ENCODE results near the gene KRTAP4-7. TPM values are rescaled to one million over a fixed set of nuclear protein-coding genes. Genes with fewer than 3 reads are reported as not detected.
"Not testable (repeated sequence)": the region's sequence is repeated elsewhere in the genome, so short reads cannot be mapped to it uniquely, and the experiment has no call there.

KRTAP4-7 gene
- total RNA-seq, 1 experiment from 2014 or later, result not detected

- peaks cover 55% of the 10 kb centered on the region for H3K4me1 ChIP-seq (ENCODE audit: insufficient read depth, low read length)
- POLR2A ChIA-PET (ENCODE audit: unreplicated experiment), result interaction anchor here (0.5 to 0.6 kb wide), 2 partner anchors 20 to 73 kb away, joined by 3 to 5 read pairs; no protein-coding TSS in a partner anchor
- CTCF ChIA-PET, result no interaction called here
Measured at GRCh38 chr17:41058741-41059140, 25.2 kb upstream of the KRTAP4-7 start.

GRCh38 chr17:41059276-41060051, 24.5 kb upstream of the KRTAP4-7 start:
- H3F3A ChIP-seq (ENCODE audit: low read length, unreplicated experiment); H3K36me3 ChIP-seq (ENCODE audit: low read depth, low read length); H3K27me3 ChIP-seq (ENCODE audit: low read length); H3K9me3 ChIP-seq (ENCODE audit: low read length); CTCF ChIA-PET; H3K4me3 ChIP-seq (ENCODE audit: low read length); H3K79me2 ChIP-seq (ENCODE audit: low read length); H3K9me2 ChIP-seq (replicated peaks; ENCODE audit: low read length); H2AFZ ChIP-seq (ENCODE audit: low read length); H4K20me1 ChIP-seq (ENCODE audit: low read length); BruUV-seq (replicated peaks): not testable (repeated sequence)
- Histone ChIP-seq H3K4me2 (ENCODE audit: low read length) (peak overlapping the region; percentile 54), H3K4me1 (ENCODE audit: insufficient read depth, low read length) (peaks cover 61% of the 10 kb centered on the region), H3K9ac (ENCODE audit: low read length) (peak overlapping the region; percentile 57), H3K27ac (ENCODE audit: low read length) (peak overlapping the region; percentile 94)
- intact Hi-C loops (cut with micrococcal nuclease), result loop anchor here (2.0 to 10.0 kb wide), 5 partner anchors 55 to 263 kb away; partner anchors contain the start of gene KRTAP3-1
- POLR2A ChIA-PET (ENCODE audit: unreplicated experiment), result interaction anchor here (0.5 to 0.6 kb wide), 2 partner anchors 20 to 72 kb away, joined by 3 to 5 read pairs; no protein-coding TSS in a partner anchor
- ATAC-seq (peak; percentile 18), DNase-seq (peak; percentile 81)

More at GRCh38 chr17:41058741-41059140, 25.2 kb upstream of the KRTAP4-7 start:
- Histone ChIP-seq H3K36me3 (ENCODE audit: low read depth, low read length) (no peaks in the 10 kb centered on the region), H3K27me3 (ENCODE audit: low read length) (no peaks in the 10 kb centered on the region), H2AFZ (ENCODE audit: low read length) (no peak overlapping the region), H3K4me3 (ENCODE audit: low read length) (no peak overlapping the region), H4K20me1 (ENCODE audit: low read length) (no peaks in the 10 kb centered on the region), H3K27ac (ENCODE audit: low read length) (peak overlapping the region; percentile 94), H3K4me2 (ENCODE audit: low read length) (peak overlapping the region; percentile 54), H3K9ac (ENCODE audit: low read length) (peak overlapping the region; percentile 57), H3K9me2 (replicated peaks; ENCODE audit: low read length) (no peaks in the 10 kb centered on the region), H3K9me3 (ENCODE audit: low read length) (no peaks in the 10 kb centered on the region), H3K79me2 (ENCODE audit: low read length) (no peaks in the 10 kb centered on the region), H3F3A (ENCODE audit: low read length, unreplicated experiment) (peaks cover 8% of the 10 kb centered on the region)
- ATAC-seq (peak; percentile 80), DNase-seq (peak; percentile 89)
- BruUV-seq (replicated peaks), result no TSS peak
- intact Hi-C loops (cut with micrococcal nuclease), result loop anchor here (2.0 kb wide), 2 partner anchors 150 to 264 kb away; no protein-coding TSS in a partner anchor
- TF ChIP-seq CTCF (conservative IDR thresholded peaks at IDR 0.05; ENCODE audit: low read depth, low read length), result no peak

GRCh38 chr17:41060052-41060604, 23.8 kb upstream of the KRTAP4-7 start, which contains the start of gene KRTAP2-3:
KRTAP2-3 (minus strand) TSS chr17:41060114; CDS start chr17:41060050, 64 bp downstream.
- no peak within 1 kb of the TSS for H2AFZ ChIP-seq (ENCODE audit: low read length)
- intact Hi-C loops (cut with micrococcal nuclease), result loop anchor here (5.0 to 10.0 kb wide), 3 partner anchors 55 to 155 kb away; partner anchors contain the start of gene KRTAP3-1
- no peaks in the 10 kb centered on the region for H3K27me3 ChIP-seq (ENCODE audit: low read length)
- H4K20me1 ChIP-seq (ENCODE audit: low read length), result no peaks in the 10 kb centered on the region
- H3K9ac ChIP-seq (ENCODE audit: low read length), result peak within 1 kb of the TSS; percentile 57
- no peaks in the 10 kb centered on the region for H3K79me2 ChIP-seq (ENCODE audit: low read length)
- DNase-seq (peak; percentile 86), ATAC-seq (peak; percentile 48)
- no peaks in the 10 kb centered on the region for H3K36me3 ChIP-seq (ENCODE audit: low read depth, low read length)
- no peaks in the 10 kb centered on the region for H3K9me2 ChIP-seq (replicated peaks; ENCODE audit: low read length)
- H3K27ac ChIP-seq (ENCODE audit: low read length), result peak within 1 kb of the TSS; percentile 94
- ChIA-PET CTCF (no interaction called here), POLR2A (ENCODE audit: unreplicated experiment) (no interaction called here)
- H3K4me3 ChIP-seq (ENCODE audit: low read length), result no peak within 1 kb of the TSS
- H3F3A ChIP-seq (ENCODE audit: low read length, unreplicated experiment), result peaks cover 8% of the 10 kb centered on the region
- TF ChIP-seq EZH2 (IDR thresholded peaks at IDR 0.05; ENCODE audit: low read length, unreplicated experiment), result no peak
- TF ChIP-seq EZH2phosphoT487 (IDR thresholded peaks at IDR 0.05; ENCODE audit: borderline replicate concordance, low read length), result no peak
- no peak for TF ChIP-seq CTCF (conservative IDR thresholded peaks at IDR 0.05; ENCODE audit: low read depth, low read length)
- BruUV-seq (replicated peaks), result no TSS peak
- H3K4me1 ChIP-seq (ENCODE audit: insufficient read depth, low read length), result peaks cover 67% of the 10 kb centered on the region
- no peaks in the 10 kb centered on the region for H3K9me3 ChIP-seq (ENCODE audit: low read length)
- peak within 1 kb of the TSS; percentile 54 for H3K4me2 ChIP-seq (ENCODE audit: low read length)

Measured in PC-3 (cell line).